MM.1S (cell line): ENCODE data around the gene OBSL1.

Source experiments
- CTCF ChIP-seq: fragments of 300-600 bp; sonication (generic); IDR thresholded peaks from 2 replicates; pipeline ENCODE4 v1.5.1; 2016; ENCODE audit warnings: antibody characterized with exemption, low read length, mixed read lengths
- EZH2 ChIP-seq: fragments of 300-600 bp; sonication (generic); optimal IDR thresholded peaks from 2 replicates; pipeline ENCODE3; 2017; ENCODE audit warnings: low read depth, mild to moderate bottlenecking, antibody characterized with exemption, low read length, mixed read lengths
- EZH2phosphoT487 ChIP-seq: fragments of 300-600 bp; sonication (generic); IDR thresholded peaks from 2 replicates; pipeline ENCODE4 v1.6.1; 2018; ENCODE audit warnings: antibody characterized with exemption, low read length

- TF ChIP-seq CTCF (no peak), EZH2 (no peak), EZH2phosphoT487 (no peak)
Measured at GRCh38 chr2:219532378-219532649, 39.0 kb downstream of the OBSL1 start.
